Thyroid gland (tissue), 4 donors: ENCODE measurements around the gene FGF19. TPM values are rescaled to one million over a fixed set of nuclear protein-coding genes. Genes with fewer than 3 reads are reported as not detected.

Source experiments
- DNase-seq, 2 donors: peaks; one replicate each; pipeline ENCODE4 v3.0.0-alpha.2; 2019
- H3K27ac ChIP-seq, 3 donors: fragments of 200-600 bp; sonication (generic); 1 replicate in 2 of 3; 2 replicates in 1 of 3; pipeline ENCODE4 v1.5.1; 2016 to 2019; ENCODE audit warnings: mild to moderate bottlenecking in 1 of 3, moderate library complexity in 1 of 3
- H3K27me3 ChIP-seq: fragments of 200-600 bp; sonication (generic); one replicate; pipeline ENCODE4 v1.5.1; 2019
- H3K36me3 ChIP-seq, 2 donors: fragments of 200-600 bp; sonication (generic); one replicate each; pipeline ENCODE4 v1.5.1; 2016 to 2019
- H3K4me1 ChIP-seq, 2 donors: fragments of 200-600 bp; sonication (generic); one replicate each; pipeline ENCODE4 v1.5.1; 2017 to 2019
- H3K4me3 ChIP-seq, 3 donors: fragments of 200-600 bp; sonication (generic); replicated peaks in 1 of 3; 1 replicate in 2 of 3; 2 replicates in 1 of 3; pipeline ENCODE4 v1.5.1; 2016; ENCODE audit warnings: mild to moderate bottlenecking in 1 of 3
- H3K9me3 ChIP-seq: fragments of 200-600 bp; sonication (generic); one replicate; pipeline ENCODE4 v1.5.1; 2017
- POLR2A ChIP-seq, 2 donors: fragments of 450-650 bp; IDR thresholded peaks; one replicate each; pipeline ENCODE4 v1.6.1; 2017; ENCODE audit warnings: antibody characterized with exemption in 2 of 2, mild to moderate bottlenecking in 2 of 2, moderate library complexity in 1 of 2
- WGBS, 2 donors: methylation state at CpG; one replicate each; pipeline ENCODE4 v1.1.5; 2017; 5-methylcytosine and 5-hydroxymethylcytosine counted together
- intact Hi-C: fragments of 100-400 bp; cut with DNase I; formaldehyde crosslinking; loops from one replicate; pipeline ENCODE4 v1.15.1; 2023
- total RNA-seq, 4 donors: library from RNA; depleted of rRNA; stranded (reverse); fragments of >200 nt; gene quantifications; one replicate each; pipeline ENCODE4 v1.2.3, GENCODE V29; 2016
- TF ChIP-seq, protein P1 (sequence below), 6 experiments: fragments of 200-600 bp in 3 of 6; fragments of 450-650 bp in 3 of 6; sonication (generic) in 3 of 6; IDR thresholded peaks; one replicate each; pipeline ENCODE4 v1.5.1; 2016 to 2019; ENCODE audit warnings: antibody characterized with exemption in 6 of 6, mild to moderate bottlenecking in 2 of 6, inconsistent platforms in 1 of 6, moderate library complexity in 1 of 6

FGF19 gene
- total RNA-seq, 4 donors from 2014 or later: not detected

GRCh38 chr11:69666752-69667536, 36.9 kb downstream of the FGF19 start:
- no peaks in the 10 kb centered on the region for H3K9me3 ChIP-seq
- no peaks in the 10 kb centered on the region for H3K27me3 ChIP-seq
- peaks cover 5 to 6% of the 10 kb centered on the region in 2 donors for H3K36me3 ChIP-seq
- H3K4me1 ChIP-seq: peaks cover 12 to 21% of the 10 kb centered on the region in 2 donors
- intact Hi-C loops: no loop called here
- H3K27ac ChIP-seq: no peak overlapping the region
- TF ChIP-seq, protein P1, sequence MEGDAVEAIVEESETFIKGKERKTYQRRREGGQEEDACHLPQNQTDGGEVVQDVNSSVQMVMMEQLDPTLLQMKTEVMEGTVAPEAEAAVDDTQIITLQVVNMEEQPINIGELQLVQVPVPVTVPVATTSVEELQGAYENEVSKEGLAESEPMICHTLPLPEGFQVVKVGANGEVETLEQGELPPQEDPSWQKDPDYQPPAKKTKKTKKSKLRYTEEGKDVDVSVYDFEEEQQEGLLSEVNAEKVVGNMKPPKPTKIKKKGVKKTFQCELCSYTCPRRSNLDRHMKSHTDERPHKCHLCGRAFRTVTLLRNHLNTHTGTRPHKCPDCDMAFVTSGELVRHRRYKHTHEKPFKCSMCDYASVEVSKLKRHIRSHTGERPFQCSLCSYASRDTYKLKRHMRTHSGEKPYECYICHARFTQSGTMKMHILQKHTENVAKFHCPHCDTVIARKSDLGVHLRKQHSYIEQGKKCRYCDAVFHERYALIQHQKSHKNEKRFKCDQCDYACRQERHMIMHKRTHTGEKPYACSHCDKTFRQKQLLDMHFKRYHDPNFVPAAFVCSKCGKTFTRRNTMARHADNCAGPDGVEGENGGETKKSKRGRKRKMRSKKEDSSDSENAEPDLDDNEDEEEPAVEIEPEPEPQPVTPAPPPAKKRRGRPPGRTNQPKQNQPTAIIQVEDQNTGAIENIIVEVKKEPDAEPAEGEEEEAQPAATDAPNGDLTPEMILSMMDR (IDR thresholded peaks at IDR 0.05): no peak
- TF ChIP-seq POLR2A (IDR thresholded peaks at IDR 0.05): no peak
- no peak overlapping the region for H3K4me3 ChIP-seq
- 92 to 94% methylated on average over 33 of the region's 33 CpGs for WGBS, 2 donors
- DNase-seq: no peak

- peaks cover 17 to 27% of the 10 kb centered on the region in 2 donors for H3K4me1 ChIP-seq
- TF ChIP-seq, protein P1 (IDR thresholded peaks at IDR 0.05): no peak
- TF ChIP-seq POLR2A (IDR thresholded peaks at IDR 0.05): no peak
- H3K27me3 ChIP-seq: no peaks in the 10 kb centered on the region
- WGBS, 2 donors: 93 to 95% methylated on average over 14 of the region's 14 CpGs
- H3K27ac ChIP-seq: no peak overlapping the region
- H3K9me3 ChIP-seq: no peaks in the 10 kb centered on the region
- H3K36me3 ChIP-seq: peaks cover 0 to under 1% of the 10 kb centered on the region in 2 donors
- no peak overlapping the region for H3K4me3 ChIP-seq
- intact Hi-C loops: no loop called here
- no peak for DNase-seq
Measured at GRCh38 chr11:69666261-69666660, 37.6 kb downstream of the FGF19 start.

GRCh38 chr11:69665669-69666068, 38.2 kb downstream of the FGF19 start:
- no peak for DNase-seq
- no peaks in the 10 kb centered on the region for H3K9me3 ChIP-seq
- H3K4me3 ChIP-seq: no peak overlapping the region
- WGBS, 2 donors: 94 to 96% methylated on average over 11 of the region's 11 CpGs
- H3K27me3 ChIP-seq: no peaks in the 10 kb centered on the region
- no peak overlapping the region for H3K27ac ChIP-seq
- no peaks in the 10 kb centered on the region for H3K36me3 ChIP-seq
- TF ChIP-seq, protein P1 (IDR thresholded peaks at IDR 0.05): no peak
- TF ChIP-seq POLR2A (IDR thresholded peaks at IDR 0.05): no peak
- intact Hi-C loops: no loop called here
- H3K4me1 ChIP-seq: peaks cover 17 to 28% of the 10 kb centered on the region in 2 donors

DNA sequence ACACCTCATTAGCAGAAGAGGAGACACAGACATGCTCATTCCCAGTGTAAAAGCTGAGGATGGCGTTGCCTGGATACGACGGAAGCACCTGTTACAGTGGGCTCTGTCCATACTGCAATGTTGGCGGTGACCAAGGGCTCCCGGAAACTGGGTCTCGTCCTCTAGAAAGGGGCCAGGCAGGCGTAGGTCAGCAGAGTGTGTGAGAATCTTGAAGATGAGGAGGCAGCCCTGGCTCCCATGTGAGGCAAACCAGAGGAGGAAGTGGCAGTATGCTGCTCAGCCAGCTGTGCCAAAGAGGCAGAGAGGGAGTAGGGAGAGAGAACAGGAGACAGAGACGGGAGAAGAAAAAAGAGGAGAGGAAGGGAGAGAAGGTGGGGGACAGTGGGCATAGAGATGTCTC, 38.9 kb downstream of the FGF19 start:
- H3K27ac ChIP-seq: no peak overlapping the region
- no peak overlapping the region for H3K4me3 ChIP-seq
- peaks cover 17 to 21% of the 10 kb centered on the region in 2 donors for H3K4me1 ChIP-seq
- TF ChIP-seq, protein P1 (IDR thresholded peaks at IDR 0.05): no peak
- TF ChIP-seq POLR2A (IDR thresholded peaks at IDR 0.05): no peak
- no peaks in the 10 kb centered on the region for H3K27me3 ChIP-seq
- H3K36me3 ChIP-seq: no peaks in the 10 kb centered on the region
- no peaks in the 10 kb centered on the region for H3K9me3 ChIP-seq
- no peak for DNase-seq
- 88 to 89% methylated on average over 8 of the region's 8 CpGs for WGBS, 2 donors
- intact Hi-C loops: no loop called here

DNA sequence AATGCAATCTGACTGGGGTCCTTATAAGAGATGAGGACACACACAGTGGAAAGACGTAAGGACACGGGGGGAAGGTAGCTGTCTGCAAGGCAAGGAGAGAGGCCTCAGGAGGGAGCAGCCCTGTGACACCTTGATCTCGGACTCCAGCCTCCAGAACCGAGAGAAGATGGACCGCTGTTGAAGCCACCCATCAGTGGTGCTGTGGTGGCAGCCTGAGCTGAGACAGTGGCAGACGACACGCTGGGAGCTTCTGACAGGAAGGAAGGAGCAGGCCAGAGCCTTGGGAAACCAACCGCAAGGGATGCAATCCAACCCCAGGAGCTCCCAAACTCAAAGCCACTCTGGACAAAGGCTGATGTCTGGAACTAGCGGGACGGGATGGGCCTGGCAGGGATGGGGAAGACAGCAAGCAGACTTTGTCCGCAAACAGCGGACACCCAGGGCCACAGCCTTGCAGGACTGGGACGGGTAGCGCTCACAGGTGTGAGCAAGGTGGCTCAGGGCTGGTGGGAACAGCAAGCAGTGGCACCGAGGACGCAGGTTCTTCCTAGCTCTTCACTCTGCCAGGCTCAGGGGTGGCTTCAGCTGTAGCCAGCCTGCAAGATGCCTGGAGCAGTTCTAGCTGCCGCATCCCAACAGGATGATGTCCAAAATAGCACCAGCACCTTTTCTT, 39.6 kb downstream of the FGF19 start:
- Histone ChIP-seq H3K27ac (no peak overlapping the region), H3K4me1 (peaks cover 17 to 20% of the 10 kb centered on the region in 2 donors), H3K4me3 (no peak overlapping the region), H3K36me3 (no peaks in the 10 kb centered on the region), H3K27me3 (no peaks in the 10 kb centered on the region), H3K9me3 (no peaks in the 10 kb centered on the region)
- intact Hi-C loops: no loop called here
- WGBS, 2 donors: 95 to 96% methylated on average over 15 to 17 of the region's 17 CpGs
- no peak for DNase-seq
- TF ChIP-seq POLR2A (IDR thresholded peaks at IDR 0.05): no peak
- TF ChIP-seq, protein P1 (IDR thresholded peaks at IDR 0.05): no peak
